CD4-positive, alpha-beta T cell treated with Interleukin-12 subunit alpha and Interleukin-12 subunit beta, for 1 hour (primary cell): ENCODE results near the gene UBE2F.

Experiments
- DNase-seq: peaks from one replicate; pipeline ENCODE4 v3.0.0-alpha.2; 2020

UBE2F gene

GRCh38 chr2:238083919-238084318, 117.1 kb downstream of the UBE2F start:
- DNase-seq, result no peak

- no peak for DNase-seq
Observed at GRCh38 chr2:238084761-238085160, 117.9 kb downstream of the UBE2F start.

GRCh38 chr2:238085899-238086298, 119.1 kb downstream of the UBE2F start:
- DNase-seq, result no peak

DNA sequence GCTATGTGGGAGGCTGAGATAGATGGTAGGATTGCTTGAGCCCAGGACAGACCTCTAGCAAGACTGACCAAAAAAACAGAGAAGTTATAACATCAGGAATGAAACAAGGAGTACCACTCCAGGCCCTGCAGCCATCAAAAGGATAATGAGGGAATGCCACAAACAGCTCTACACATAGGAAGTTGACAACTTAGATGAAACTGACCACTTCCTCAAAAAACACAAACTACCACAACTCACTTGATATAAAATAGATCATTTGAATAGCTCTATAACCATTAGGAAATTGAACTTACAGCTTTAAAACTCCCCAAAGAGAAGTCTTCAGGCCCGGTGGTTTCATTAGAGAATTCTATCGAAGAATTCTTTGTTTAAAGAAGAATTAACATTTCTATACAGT, 120.4 kb downstream of the UBE2F start:
- DNase-seq, result no peak

DNA sequence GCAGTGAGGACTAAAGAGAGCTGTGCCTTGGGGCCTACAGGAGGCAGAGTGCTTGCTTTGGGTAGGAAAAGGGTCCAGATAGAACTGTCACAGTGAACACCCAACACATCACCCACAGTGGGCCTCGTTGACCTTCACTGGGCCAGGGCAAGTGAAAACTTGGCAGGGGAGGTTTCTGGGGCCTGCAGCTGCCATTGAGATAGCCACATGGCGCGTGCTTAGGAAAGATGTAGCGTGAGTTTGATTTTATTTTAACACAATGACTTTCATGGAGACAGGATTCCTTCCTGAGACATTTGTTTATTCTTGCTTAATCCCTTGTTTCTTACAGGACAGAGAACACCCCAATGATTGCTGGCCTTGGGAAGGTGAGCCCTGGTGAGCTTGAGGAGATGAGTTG, 124.1 kb downstream of the UBE2F start:
- DNase-seq, result no peak

DNA sequence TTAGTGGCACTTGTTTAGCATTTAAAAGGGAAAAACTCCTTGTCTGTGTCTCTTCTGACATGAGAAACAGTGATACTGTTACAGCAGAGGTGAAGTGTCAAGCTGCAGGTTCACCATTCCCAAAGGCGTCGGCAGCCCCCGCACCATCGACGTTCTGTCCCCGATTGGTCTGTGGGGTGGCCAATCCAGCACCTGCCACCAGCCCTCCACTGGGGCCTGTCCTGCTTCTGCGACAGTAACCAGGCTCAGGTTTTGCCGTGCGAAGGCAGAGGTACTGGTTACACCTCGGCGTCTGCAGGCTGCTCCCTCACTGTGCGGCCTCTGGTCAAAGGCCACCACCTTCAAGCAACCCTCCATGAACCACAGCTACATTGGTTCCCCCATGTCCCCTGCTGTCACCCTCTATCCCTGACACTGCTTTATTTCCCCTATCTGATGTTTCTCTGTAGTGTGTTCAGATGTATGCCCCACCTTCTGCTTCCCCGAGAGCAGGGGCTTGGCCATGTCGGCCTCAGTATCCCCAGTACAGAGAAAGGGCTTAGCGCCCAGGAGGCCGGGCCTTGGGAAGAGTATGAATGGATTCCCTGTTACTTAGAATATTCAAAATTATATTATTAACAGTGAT, 124.7 kb downstream of the UBE2F start:
- no peak for DNase-seq
